A172 (cell line): Measurements from ENCODE around the gene GMPR2. TPM values are rescaled to one million over a fixed set of nuclear protein-coding genes. Genes with fewer than 3 reads are reported as not detected.
"Not testable (repeated sequence)": the region's sequence is repeated elsewhere in the genome, so short reads cannot be mapped to it uniquely, and the experiment has no call there.

Experiments used
- DNase-seq: peaks from one replicate; pipeline ENCODE4 v3.0.0-alpha.2; 2015; ENCODE audit warnings: low spot score
- total RNA-seq: library from RNA; depleted of rRNA; stranded (reverse); fragments of >200 nt; shearing (Covaris generic); gene quantifications from 2 replicates; pipeline ENCODE4 v1.2.3, GENCODE V29; 2014

The GMPR2 gene
- total RNA-seq, 1 experiment from 2014 or later = 52.7 TPM

GRCh38 chr14:24202538-24202937, 30.2 kb upstream of the GMPR2 start:
- DNase-seq = not testable (repeated sequence)

GRCh38 chr14:24203249-24203886, 29.4 kb upstream of the GMPR2 start:
- DNase-seq = not testable (repeated sequence)

- DNase-seq = no peak
Measured at GRCh38 chr14:24204163-24205146, 28.3 kb upstream of the GMPR2 start.

- DNase-seq = no peak
Measured at GRCh38 chr14:24206260-24207103, 26.2 kb upstream of the GMPR2 start.

GRCh38 chr14:24207104-24207551, 25.6 kb upstream of the GMPR2 start:
- DNase-seq = no peak

- DNase-seq = no peak
Measured at GRCh38 chr14:24207625-24208024, 25.1 kb upstream of the GMPR2 start.

- no peak for DNase-seq
Measured at GRCh38 chr14:24211311-24211710, 21.4 kb upstream of the GMPR2 start.

GRCh38 chr14:24212924-24213865, 19.5 kb upstream of the GMPR2 start, which contains the start of gene CHMP4A:
CHMP4A (minus strand) TSS chr14:24213488; CDS start chr14:24213439, 49 bp downstream.
- DNase-seq = peak; percentile 91

- no peak for DNase-seq
Measured at GRCh38 chr14:24213866-24214662, 18.7 kb upstream of the GMPR2 start.

- peak; percentile 74 for DNase-seq
Measured at GRCh38 chr14:24215495-24216344, 17.0 kb upstream of the GMPR2 start, which contains the start of gene MDP1. MDP1 (minus strand) TSS chr14:24216066; CDS start chr14:24215955, 111 bp downstream.

- DNase-seq = no peak
Measured at GRCh38 chr14:24216345-24216699, 16.4 kb upstream of the GMPR2 start.

- not testable (repeated sequence) for DNase-seq
Measured at GRCh38 chr14:24216876-24217275, 15.9 kb upstream of the GMPR2 start.

- DNase-seq = no peak
Measured at GRCh38 chr14:24219080-24219479, 13.6 kb upstream of the GMPR2 start.

- DNase-seq = no peak
Measured at GRCh38 chr14:24219521-24219920, 13.2 kb upstream of the GMPR2 start.

- not testable (repeated sequence) for DNase-seq
Measured at GRCh38 chr14:24222987-24223386, 9.7 kb upstream of the GMPR2 start.

GRCh38 chr14:24224618-24225071, 8.1 kb upstream of the GMPR2 start:
- DNase-seq = peak; percentile 66

- no peak for DNase-seq
Measured at GRCh38 chr14:24226473-24226872, 6.3 kb upstream of the GMPR2 start.

GRCh38 chr14:24228902-24229301, 3.8 kb upstream of the GMPR2 start:
- DNase-seq = no peak
